PC-3 (cell line): ENCODE results near the gene CFTR. TPM values are rescaled to one million over a fixed set of nuclear protein-coding genes. Genes with fewer than 3 reads are reported as not detected.

Experiments
- ATAC-seq: fragments of 200-7000 bp; cut with Tn5 transposase; 2 replicates; pipeline ENCODE4 v1.9.1; 2020; ENCODE audit warnings: mild to moderate bottlenecking, moderate library complexity
- BruUV-seq: library from RNA; stranded (reverse); fragments of 400-500 nt; replicated peaks from 2 replicates; lab custom pipeline; 2021; lab: Mats Ljungman, UMichigan
- CTCF ChIA-PET: fragments of 300-600 bp; sonication (Branson Sonifier 250); formaldehyde crosslinking; loops from one replicate; lab custom pipeline; 2022; ENCODE audit warnings: antibody characterized with exemption; lab: Charles Lee
- POLR2A ChIA-PET: fragments of 300-600 bp; sonication (Branson Sonifier 250); formaldehyde crosslinking; loops from one replicate; lab custom pipeline; 2022; ENCODE audit warnings: antibody characterized with exemption; ENCODE audit not compliant: unreplicated experiment; lab: Charles Lee
- DNase-seq: peaks from one replicate; pipeline ENCODE4 v3.0.0-alpha.2; 2015
- H2AFZ ChIP-seq: fragments of 300-600 bp; sonication (generic); 2 replicates; pipeline ENCODE4 v1.6.0; 2016; ENCODE audit warnings: antibody characterized with exemption, low read length
- H3F3A ChIP-seq: fragments of 300-600 bp; sonication (generic); one replicate; pipeline ENCODE4 v1.6.0; 2017; ENCODE audit warnings: antibody characterized with exemption, low read length, control low read depth, mild to moderate bottlenecking; ENCODE audit not compliant: unreplicated experiment
- H3K27ac ChIP-seq: fragments of 300-600 bp; sonication (generic); 2 replicates; pipeline ENCODE4 v1.5.1; 2016; ENCODE audit warnings: mild to moderate bottlenecking, low read length
- H3K27me3 ChIP-seq: fragments of 300-600 bp; sonication (generic); 2 replicates; pipeline ENCODE4 v1.6.1; 2016; ENCODE audit warnings: low read length, mixed read lengths
- H3K36me3 ChIP-seq: fragments of 300-600 bp; sonication (generic); 2 replicates; pipeline ENCODE4 v1.6.1; 2016; ENCODE audit warnings: low read depth, mixed run types, low read length, mixed read lengths
- H3K4me1 ChIP-seq: fragments of 300-600 bp; sonication (generic); 2 replicates; pipeline ENCODE4 v1.5.1; 2016; ENCODE audit warnings: low read length; ENCODE audit not compliant: insufficient read depth
- H3K4me2 ChIP-seq: fragments of 300-600 bp; sonication (generic); 2 replicates; pipeline ENCODE4 v1.6.0; 2016; ENCODE audit warnings: low read length
- H3K4me3 ChIP-seq: fragments of 300-600 bp; sonication (generic); 2 replicates; pipeline ENCODE4 v1.5.1; 2016; ENCODE audit warnings: mild to moderate bottlenecking, low read length, mixed read lengths
- H3K79me2 ChIP-seq: fragments of 300-600 bp; sonication (generic); 2 replicates; pipeline ENCODE4 v1.6.1; 2017; ENCODE audit warnings: low read length, mixed read lengths
- H3K9ac ChIP-seq: fragments of 300-600 bp; sonication (generic); 2 replicates; pipeline ENCODE4 v1.6.0; 2016; ENCODE audit warnings: mild to moderate bottlenecking, low read length
- H3K9me2 ChIP-seq: fragments of 300-600 bp; sonication (generic); replicated peaks from 2 replicates; pipeline ENCODE4 v1.6.1; 2016; ENCODE audit warnings: mixed run types, low read length, mixed read lengths
- H3K9me3 ChIP-seq: fragments of 300-600 bp; sonication (generic); 2 replicates; pipeline ENCODE4 v1.6.1; 2016; ENCODE audit warnings: low read length, mixed read lengths
- H4K20me1 ChIP-seq: fragments of 300-600 bp; sonication (generic); 2 replicates; pipeline ENCODE4 v1.6.1; 2016; ENCODE audit warnings: low read length, mixed read lengths
- EZH2 ChIP-seq: fragments of 300-600 bp; sonication (generic); IDR thresholded peaks from one replicate; pipeline ENCODE4 v1.6.1; 2017; ENCODE audit warnings: antibody characterized with exemption, mild to moderate bottlenecking, low read length; ENCODE audit not compliant: unreplicated experiment
- EZH2phosphoT487 ChIP-seq: fragments of 300-600 bp; sonication (generic); IDR thresholded peaks from 2 replicates; pipeline ENCODE4 v1.6.1; 2018; ENCODE audit warnings: mild to moderate bottlenecking, antibody characterized with exemption, low read length, borderline replicate concordance
- intact Hi-C: fragments of 100-400 bp; cut with micrococcal nuclease; formaldehyde crosslinking; loops from 2 replicates; pipeline ENCODE4 v1.9.0; 2023
- total RNA-seq: library from RNA; depleted of rRNA; stranded (reverse); fragments of >200 nt; gene quantifications from 2 replicates; pipeline ENCODE4 v1.2.3, GENCODE V29; 2014
- TF ChIP-seq, protein P1 (sequence below): fragments of 300-600 bp; sonication (generic); conservative IDR thresholded peaks from 2 replicates; pipeline ENCODE4 v1.5.1; 2017; ENCODE audit warnings: antibody characterized with exemption, low read depth, mild to moderate bottlenecking, low read length

The CFTR gene
- total RNA-seq, 1 experiment from 2014 or later = not detected

- ChIA-PET CTCF (no interaction called here), POLR2A (no interaction called here)
These were observed 9.6 kb downstream of the CFTR start for GRCh38 chr7:117489430-117489829.

DNA sequence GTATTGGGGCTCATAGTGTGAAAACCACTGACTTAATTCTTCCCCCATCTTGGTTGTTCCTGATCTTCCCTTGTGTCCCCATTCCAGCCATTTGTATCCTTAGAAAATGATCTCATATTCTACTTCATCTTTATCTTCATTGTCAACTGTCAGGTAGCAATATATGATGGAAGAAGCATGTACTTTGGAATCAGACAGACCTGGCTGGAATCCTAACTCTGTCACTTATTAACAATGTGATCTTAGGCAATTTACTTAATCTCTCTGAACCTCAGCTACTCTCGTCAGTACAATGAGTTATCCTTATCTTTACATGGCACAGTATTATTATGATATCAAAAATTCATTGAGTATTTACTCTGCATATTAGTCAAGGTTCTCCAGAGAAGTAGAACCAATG, 10.1 kb downstream of the CFTR start:
- TF ChIP-seq EZH2 (no peak), EZH2phosphoT487 (no peak)
- TF ChIP-seq, protein P1, sequence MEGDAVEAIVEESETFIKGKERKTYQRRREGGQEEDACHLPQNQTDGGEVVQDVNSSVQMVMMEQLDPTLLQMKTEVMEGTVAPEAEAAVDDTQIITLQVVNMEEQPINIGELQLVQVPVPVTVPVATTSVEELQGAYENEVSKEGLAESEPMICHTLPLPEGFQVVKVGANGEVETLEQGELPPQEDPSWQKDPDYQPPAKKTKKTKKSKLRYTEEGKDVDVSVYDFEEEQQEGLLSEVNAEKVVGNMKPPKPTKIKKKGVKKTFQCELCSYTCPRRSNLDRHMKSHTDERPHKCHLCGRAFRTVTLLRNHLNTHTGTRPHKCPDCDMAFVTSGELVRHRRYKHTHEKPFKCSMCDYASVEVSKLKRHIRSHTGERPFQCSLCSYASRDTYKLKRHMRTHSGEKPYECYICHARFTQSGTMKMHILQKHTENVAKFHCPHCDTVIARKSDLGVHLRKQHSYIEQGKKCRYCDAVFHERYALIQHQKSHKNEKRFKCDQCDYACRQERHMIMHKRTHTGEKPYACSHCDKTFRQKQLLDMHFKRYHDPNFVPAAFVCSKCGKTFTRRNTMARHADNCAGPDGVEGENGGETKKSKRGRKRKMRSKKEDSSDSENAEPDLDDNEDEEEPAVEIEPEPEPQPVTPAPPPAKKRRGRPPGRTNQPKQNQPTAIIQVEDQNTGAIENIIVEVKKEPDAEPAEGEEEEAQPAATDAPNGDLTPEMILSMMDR = no peak
- H3K9ac ChIP-seq = no peak overlapping the region
- H3K4me3 ChIP-seq = no peak overlapping the region
- no TSS peak for BruUV-seq
- no peak for DNase-seq
- H3K4me1 ChIP-seq = no peaks in the 10 kb centered on the region
- CTCF ChIA-PET = no interaction called here
- H3K27ac ChIP-seq = no peak overlapping the region
- no peak overlapping the region for H3K4me2 ChIP-seq
- peaks cover 31% of the 10 kb centered on the region; the same call in 1 of the 2 replicates for H3K27me3 ChIP-seq
- ATAC-seq = no peak
- H3K9me2 ChIP-seq = no peaks in the 10 kb centered on the region
- H3K36me3 ChIP-seq = no peaks in the 10 kb centered on the region
- H3F3A ChIP-seq = no peaks in the 10 kb centered on the region
- intact Hi-C loops = no loop called here
- no peak overlapping the region for H2AFZ ChIP-seq
- H3K9me3 ChIP-seq = no peaks in the 10 kb centered on the region
- POLR2A ChIA-PET = no interaction called here
- no peaks in the 10 kb centered on the region for H4K20me1 ChIP-seq
- H3K79me2 ChIP-seq = no peaks in the 10 kb centered on the region

More at GRCh38 chr7:117489430-117489829, 9.6 kb downstream of the CFTR start:
- H3K79me2 ChIP-seq = no peaks in the 10 kb centered on the region
- DNase-seq = no peak
- no peak overlapping the region for H3K9ac ChIP-seq
- no TSS peak for BruUV-seq
- H3K4me3 ChIP-seq = no peak overlapping the region
- no peaks in the 10 kb centered on the region for H3F3A ChIP-seq
- no peak overlapping the region for H2AFZ ChIP-seq
- H3K9me3 ChIP-seq = no peaks in the 10 kb centered on the region
- no peaks in the 10 kb centered on the region for H3K9me2 ChIP-seq
- H3K27ac ChIP-seq = no peak overlapping the region
- TF ChIP-seq, protein P1 = no peak
- TF ChIP-seq EZH2 (no peak), EZH2phosphoT487 (no peak)
- H3K4me1 ChIP-seq = no peaks in the 10 kb centered on the region
- H3K36me3 ChIP-seq = no peaks in the 10 kb centered on the region
- no peak for ATAC-seq
- H3K27me3 ChIP-seq = peaks cover 31% of the 10 kb centered on the region; the same call in 1 of the 2 replicates
- no peaks in the 10 kb centered on the region for H4K20me1 ChIP-seq
- intact Hi-C loops = no loop called here
- no peak overlapping the region for H3K4me2 ChIP-seq

GRCh38 chr7:117492649-117493048, 12.8 kb downstream of the CFTR start:
- POLR2A ChIA-PET = no interaction called here

More at GRCh38 chr7:117492649-117493048, 12.8 kb downstream of the CFTR start:
- H4K20me1 ChIP-seq = no peaks in the 10 kb centered on the region
- H3K27me3 ChIP-seq = peaks cover 26% of the 10 kb centered on the region; the same call in 1 of the 2 replicates
- no peaks in the 10 kb centered on the region for H3F3A ChIP-seq
- BruUV-seq = no TSS peak
- DNase-seq (no peak), ATAC-seq (no peak)
- no peak overlapping the region for H3K9ac ChIP-seq
- no peaks in the 10 kb centered on the region for H3K79me2 ChIP-seq
- H3K4me2 ChIP-seq = no peak overlapping the region
- no peak overlapping the region for H3K4me3 ChIP-seq
- no peak for TF ChIP-seq EZH2phosphoT487
- TF ChIP-seq EZH2 = no peak
- TF ChIP-seq, protein P1 = no peak
- H3K4me1 ChIP-seq = no peaks in the 10 kb centered on the region
- no peaks in the 10 kb centered on the region for H3K9me3 ChIP-seq
- H3K9me2 ChIP-seq = no peaks in the 10 kb centered on the region
- intact Hi-C loops = no loop called here
- no peak overlapping the region for H3K27ac ChIP-seq
- H2AFZ ChIP-seq = no peak overlapping the region
- CTCF ChIA-PET = no interaction called here
- H3K36me3 ChIP-seq = no peaks in the 10 kb centered on the region
